ENCODE data around the gene SMYD2.

GRCh38 chr1:214378492-214378891, 97.5 kb downstream of the SMYD2 start:
- no peak for TF ChIP-seq CTCF (IDR thresholded peaks at IDR 0.05)
- TF ChIP-seq ZBTB43 (CRISPR knock-in tag; IDR thresholded peaks at IDR 0.05): no peak
- TF ChIP-seq, protein P1, sequence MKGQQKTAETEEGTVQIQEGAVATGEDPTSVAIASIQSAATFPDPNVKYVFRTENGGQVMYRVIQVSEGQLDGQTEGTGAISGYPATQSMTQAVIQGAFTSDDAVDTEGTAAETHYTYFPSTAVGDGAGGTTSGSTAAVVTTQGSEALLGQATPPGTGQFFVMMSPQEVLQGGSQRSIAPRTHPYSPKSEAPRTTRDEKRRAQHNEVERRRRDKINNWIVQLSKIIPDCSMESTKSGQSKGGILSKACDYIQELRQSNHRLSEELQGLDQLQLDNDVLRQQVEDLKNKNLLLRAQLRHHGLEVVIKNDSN (CRISPR knock-in tag; IDR thresholded peaks at IDR 0.05): no peak
